Measurements from ENCODE around the gene THRB.

Gene THRB

DNA sequence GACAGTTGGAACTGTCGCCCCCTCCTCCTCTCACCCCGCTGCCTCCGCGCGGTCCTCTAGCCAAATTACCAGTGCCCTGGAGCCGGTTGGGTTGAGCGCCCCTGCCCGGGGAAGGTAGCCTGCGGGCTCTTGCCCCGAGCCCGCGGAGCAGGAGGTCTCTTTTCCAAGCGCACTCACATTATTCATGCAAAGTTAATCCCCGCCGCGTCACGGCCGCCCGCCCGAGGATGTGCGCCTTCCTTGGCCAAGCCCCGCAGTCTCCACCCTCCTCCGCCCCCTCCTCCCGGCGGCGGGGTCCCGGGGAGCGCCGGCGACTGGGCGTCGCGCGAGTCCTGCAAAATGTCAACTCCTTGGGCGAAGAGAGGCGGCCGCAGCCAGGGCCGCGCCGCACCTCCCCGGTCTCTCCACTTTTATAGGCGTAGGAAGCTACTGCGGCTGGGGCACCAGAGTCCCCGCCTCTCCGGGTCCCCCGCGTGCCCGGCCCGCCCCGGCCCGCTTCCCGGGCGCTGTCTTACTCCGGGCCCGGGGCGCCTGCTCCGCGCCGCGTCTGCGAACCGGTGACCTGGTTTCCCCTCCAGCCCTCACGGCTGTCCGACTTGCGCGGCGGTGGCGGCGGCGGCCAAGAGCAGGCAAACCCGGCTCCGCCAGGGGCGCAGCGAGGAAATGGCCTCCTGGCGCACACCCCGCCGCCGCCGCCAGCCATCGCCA, at the start of gene THRB:
TSS of gene THRB (minus strand) at position 233 of the 708 bp plus-strand sequence.
- no peak for DNase-seq (ENCODE audit: low read depth)

GRCh38 chr3:24541935-24542334, 47.3 kb upstream of the THRB start:
- no peak for DNase-seq (ENCODE audit: low read depth)

- DNase-seq (ENCODE audit: low read depth): no peak
Measured at GRCh38 chr3:24540821-24541220, 46.2 kb upstream of the THRB start.

GRCh38 chr3:24539699-24540098, 45.0 kb upstream of the THRB start:
- DNase-seq (ENCODE audit: low read depth): no peak

DNA sequence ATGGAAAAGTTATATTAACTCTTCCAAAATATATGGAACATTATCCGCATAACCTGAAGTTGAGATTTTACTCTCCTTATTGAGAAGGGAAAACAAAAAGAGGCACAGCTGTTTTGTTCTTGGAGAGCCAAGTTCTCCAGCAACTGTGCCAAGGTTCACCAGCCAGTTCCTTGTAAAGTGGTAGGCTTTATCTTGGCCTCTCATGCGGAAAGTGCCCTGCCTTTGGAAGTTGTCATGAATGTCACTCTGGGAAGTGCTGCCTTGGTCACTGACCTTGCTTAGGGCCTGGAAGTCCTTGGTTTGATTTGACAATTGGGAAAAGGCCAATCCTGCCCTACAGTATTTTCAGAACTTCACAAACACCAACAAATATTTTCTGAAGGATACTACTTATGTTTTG, 44.2 kb upstream of the THRB start:
- no peak for DNase-seq (ENCODE audit: low read depth)

GRCh38 chr3:24533561-24534193, 39.0 kb upstream of the THRB start:
- no peak for DNase-seq (ENCODE audit: low read depth)

DNA sequence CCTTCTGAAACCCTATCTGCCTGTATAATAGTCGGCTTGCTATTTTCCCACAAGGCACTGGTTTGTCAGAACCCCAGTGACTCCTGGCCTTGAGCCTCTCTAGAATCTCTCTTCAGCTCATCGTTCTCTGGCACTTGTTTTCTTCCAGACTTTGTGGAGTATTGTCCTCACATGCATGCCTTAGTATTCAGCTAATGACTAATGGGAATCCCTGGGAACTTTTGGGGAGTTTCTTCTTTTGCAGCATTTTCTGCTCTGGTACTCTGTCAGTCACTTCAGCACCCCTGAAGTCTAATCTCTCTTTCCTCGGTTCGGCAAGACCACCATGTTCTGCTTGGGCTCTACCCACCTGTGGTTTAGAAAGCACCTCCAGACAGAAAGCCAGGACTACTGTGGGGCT, 35.8 kb upstream of the THRB start:
- no peak for DNase-seq (ENCODE audit: low read depth)

DNA sequence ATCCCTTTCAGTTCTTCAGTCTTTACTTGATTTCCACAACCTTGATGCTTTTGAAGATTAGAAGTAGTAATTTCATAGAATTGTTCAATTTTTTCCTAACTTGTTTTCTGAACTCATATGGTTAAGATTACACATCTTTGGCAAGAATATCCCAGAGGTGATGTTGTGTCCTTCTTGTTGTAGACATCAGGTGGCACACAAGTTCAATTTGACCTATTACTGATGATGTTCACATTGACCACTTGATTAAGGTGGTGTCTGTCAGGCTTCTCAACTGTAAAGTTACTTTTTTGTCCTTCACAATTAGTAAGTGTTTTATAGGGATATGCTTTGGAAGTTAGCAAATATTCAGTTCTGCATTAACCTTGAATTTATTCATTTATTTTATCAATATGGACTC, 34.6 kb upstream of the THRB start:
- DNase-seq (ENCODE audit: low read depth): no peak

GRCh38 chr3:24526640-24527212, 32.1 kb upstream of the THRB start:
- no peak for DNase-seq (ENCODE audit: low read depth)

DNA sequence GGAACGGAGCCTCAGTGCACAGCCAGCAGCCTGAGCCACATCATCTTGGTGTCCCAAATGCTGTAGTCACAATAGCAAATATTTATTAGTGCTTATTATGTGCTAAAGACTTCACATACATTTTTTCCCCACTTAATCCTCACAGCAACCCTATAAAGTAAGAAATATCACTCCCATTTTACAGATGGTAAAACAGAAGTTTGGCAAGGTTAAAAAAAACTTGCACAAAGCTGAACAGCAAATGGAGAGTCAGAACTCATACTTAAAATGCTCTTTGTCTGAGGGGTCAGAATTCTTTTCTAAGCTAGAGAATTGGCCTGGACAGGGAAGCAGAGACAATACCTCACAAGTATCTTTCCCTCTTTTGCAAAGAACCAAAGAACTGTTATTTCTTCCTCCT, 30.9 kb upstream of the THRB start:
- DNase-seq (ENCODE audit: low read depth): no peak

- DNase-seq (ENCODE audit: low read depth): no peak
Measured at GRCh38 chr3:24525022-24525421, 30.4 kb upstream of the THRB start.

DNA sequence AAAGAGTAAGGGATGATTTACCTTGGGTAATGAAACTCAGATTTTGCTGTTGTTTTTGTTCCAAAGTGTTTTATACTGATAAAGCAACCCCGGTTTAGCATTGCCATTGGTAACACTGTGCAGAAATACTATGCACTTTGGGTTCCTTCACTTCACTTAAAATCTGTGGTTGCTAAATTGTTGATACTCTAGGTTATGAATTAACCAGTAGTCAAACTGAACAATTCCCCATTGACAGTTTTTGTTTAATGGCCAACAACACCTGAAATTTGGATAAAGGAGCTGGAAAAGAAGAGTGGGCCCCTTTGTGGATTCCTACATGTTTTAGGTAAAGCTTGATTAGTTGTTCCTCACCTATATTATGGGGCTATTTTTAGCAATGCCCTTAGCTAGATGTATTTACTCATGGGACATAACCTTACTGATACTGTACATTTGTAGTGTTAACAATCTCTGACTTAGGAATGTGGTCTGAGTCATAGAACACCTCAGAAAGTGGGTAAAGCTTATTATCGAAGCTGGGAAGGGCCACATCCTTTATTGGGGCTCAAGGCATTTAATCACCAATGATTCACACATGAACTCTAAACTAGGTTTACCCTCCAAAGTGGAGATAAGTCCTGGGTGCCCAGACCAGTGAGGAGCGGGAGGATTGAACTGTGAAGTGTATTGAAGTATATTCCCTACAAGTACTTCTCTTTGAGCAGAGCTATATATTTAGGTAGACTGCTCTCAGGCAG, 29.5 kb upstream of the THRB start:
- no peak for DNase-seq (ENCODE audit: low read depth)

GRCh38 chr3:24523215-24523614, 28.6 kb upstream of the THRB start:
- DNase-seq (ENCODE audit: low read depth): no peak

- DNase-seq (ENCODE audit: low read depth): no peak
Measured at GRCh38 chr3:24522146-24522579, 27.5 kb upstream of the THRB start.

- DNase-seq (ENCODE audit: low read depth): no peak
Measured at GRCh38 chr3:24521420-24522145, 26.9 kb upstream of the THRB start.

- DNase-seq (ENCODE audit: low read depth): no peak
Measured at GRCh38 chr3:24520976-24521419, 26.3 kb upstream of the THRB start.

GRCh38 chr3:24520101-24520495, 25.4 kb upstream of the THRB start:
- no peak for DNase-seq (ENCODE audit: low read depth)

DNA sequence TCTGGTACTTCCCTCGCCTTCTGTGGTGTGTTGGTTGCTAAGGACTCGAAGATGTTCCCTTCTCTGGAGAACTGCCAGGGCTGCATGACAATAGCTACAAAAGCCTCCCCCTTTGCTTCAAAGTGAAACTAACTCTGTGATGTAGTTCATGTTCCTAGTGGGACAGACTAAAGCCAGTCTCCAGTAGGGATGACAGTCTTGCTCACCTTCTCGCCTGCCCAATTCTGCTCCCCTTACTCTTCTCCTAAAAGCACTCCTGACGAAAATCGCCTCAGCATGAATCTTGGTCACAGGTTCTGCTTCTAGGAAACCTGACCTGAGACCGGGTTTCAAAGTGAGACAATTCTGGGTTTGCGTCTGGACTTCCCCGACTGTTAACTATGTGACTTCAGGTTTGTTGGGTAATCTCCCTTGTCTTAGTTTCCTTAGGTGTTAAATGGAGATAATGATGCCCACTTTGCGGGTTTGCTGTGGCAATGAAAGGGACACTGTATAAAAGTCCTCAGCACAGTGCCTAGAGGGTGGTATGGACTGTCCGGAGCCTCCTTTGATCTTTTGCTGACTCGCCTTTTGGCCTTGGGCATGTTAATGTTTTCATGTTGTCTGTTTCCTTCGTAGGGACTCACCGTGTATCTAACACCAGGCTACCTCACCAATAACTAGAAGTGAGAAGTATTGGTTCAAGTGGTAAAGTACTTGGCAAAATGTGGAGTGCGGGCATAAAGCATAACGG, 24.9 kb upstream of the THRB start:
- no peak for DNase-seq (ENCODE audit: low read depth)

GRCh38 chr3:24518990-24519367, 24.3 kb upstream of the THRB start:
- no peak for DNase-seq (ENCODE audit: low read depth)

- no peak for DNase-seq (ENCODE audit: low read depth)
Measured at GRCh38 chr3:24514119-24514518, 19.5 kb upstream of the THRB start.

DNA sequence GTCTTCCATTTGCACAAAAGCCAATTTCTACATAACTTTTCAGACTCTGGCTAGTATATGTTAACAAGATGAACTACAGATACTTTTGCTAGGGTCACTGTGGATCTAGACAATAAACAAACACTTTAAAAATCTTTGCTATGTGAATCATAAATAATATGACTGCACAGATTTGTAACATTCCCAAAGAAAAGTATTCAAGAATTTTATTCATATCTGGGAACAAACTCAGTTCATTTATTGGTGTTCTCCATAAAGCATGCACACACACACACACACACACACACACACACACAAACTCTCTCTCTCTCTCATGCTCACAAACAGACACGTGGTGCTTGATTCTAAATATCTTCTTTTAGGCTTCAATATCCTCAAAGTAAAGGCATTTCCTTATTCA, 18.8 kb upstream of the THRB start:
- DNase-seq (ENCODE audit: low read depth): no peak

All from stimulated activated CD8-positive, alpha-beta memory T cell treated with anti-CD3 and anti-CD28 coated beads, Interleukin-15, amount 100 ng/mL, for 1 hour (primary cell).